ENCODE data around the gene COL5A2.

DNA sequence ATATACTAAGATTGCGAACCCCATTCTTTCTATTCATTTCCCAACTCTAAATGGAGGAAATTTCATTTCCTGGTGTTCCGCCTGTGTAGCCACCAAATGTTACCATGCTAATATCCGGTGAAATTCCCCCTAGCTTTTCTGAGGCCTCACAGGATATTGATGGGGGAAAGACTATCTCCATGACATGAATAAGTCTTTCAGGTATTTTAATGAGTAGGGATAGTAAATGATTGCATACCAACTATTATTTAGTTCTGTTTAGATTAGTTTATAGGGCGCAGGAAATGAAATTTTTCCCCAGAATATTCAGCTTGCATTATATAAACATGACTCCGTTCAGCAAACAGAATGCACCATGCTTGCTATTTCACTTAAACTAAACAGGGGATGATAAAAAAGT is 55.4 kb downstream of the COL5A2 start:
- TF ChIP-seq, protein P1, sequence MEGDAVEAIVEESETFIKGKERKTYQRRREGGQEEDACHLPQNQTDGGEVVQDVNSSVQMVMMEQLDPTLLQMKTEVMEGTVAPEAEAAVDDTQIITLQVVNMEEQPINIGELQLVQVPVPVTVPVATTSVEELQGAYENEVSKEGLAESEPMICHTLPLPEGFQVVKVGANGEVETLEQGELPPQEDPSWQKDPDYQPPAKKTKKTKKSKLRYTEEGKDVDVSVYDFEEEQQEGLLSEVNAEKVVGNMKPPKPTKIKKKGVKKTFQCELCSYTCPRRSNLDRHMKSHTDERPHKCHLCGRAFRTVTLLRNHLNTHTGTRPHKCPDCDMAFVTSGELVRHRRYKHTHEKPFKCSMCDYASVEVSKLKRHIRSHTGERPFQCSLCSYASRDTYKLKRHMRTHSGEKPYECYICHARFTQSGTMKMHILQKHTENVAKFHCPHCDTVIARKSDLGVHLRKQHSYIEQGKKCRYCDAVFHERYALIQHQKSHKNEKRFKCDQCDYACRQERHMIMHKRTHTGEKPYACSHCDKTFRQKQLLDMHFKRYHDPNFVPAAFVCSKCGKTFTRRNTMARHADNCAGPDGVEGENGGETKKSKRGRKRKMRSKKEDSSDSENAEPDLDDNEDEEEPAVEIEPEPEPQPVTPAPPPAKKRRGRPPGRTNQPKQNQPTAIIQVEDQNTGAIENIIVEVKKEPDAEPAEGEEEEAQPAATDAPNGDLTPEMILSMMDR (IDR thresholded peaks at IDR 0.05) = no peak
- TF ChIP-seq POLR2AphosphoS5 (IDR thresholded peaks at IDR 0.05) = no peak
